GM04504 (cell line): ENCODE data around the gene SLC13A3.

Experiments used
- DNase-seq: peaks from one replicate; pipeline ENCODE4 v3.0.0-alpha.2; 2012; ENCODE audit warnings: low read depth

The SLC13A3 gene

DNA sequence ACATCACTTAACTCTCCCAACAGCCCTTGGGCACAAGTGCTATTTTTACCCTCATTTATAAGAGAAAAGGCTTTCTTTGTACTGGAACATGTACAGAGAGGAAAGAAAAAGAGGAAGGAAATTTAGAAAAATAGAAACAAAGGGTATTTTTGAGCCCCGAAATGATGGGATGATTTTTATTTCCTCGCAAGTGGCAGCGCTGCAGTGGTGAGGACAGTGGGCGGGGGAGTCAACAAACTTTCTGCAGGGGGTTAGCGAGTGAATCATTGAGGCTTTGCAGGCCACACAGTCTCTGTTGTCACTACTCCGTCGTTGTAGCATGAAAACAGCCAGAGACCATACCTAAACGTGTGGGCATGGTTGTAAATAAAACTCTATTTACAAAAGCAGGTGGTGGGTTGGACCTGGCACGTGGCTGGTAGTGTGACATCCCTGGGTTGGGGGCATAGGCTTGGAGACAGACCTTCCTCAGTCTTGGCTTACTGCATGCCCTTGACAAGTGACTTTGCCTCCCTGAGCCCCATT, 75.3 kb downstream of the SLC13A3 start:
- DNase-seq = no peak

GRCh38 chr20:46575394-46575793, 75.9 kb downstream of the SLC13A3 start:
- no peak for DNase-seq

GRCh38 chr20:46573788-46574584, 77.3 kb downstream of the SLC13A3 start:
- no peak for DNase-seq

DNA sequence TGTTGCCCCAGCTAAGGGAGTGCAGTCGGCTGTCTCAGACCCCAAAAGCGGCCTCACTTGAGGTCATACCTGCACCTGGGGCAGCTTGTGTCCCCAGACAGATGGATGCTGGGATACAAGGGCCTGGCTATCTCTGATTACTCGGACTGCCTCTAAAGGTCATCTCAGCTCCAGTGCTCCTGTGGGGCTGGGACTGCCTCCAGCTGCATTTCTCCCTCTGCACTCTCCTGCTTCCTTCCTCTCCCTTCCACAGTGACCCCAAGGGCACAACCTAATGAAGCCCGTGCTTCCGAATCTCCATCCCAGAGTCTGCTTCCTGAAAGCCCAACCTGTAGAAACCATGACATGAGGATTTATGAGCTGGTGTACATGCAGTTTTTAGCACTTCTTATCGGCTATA, 78.0 kb downstream of the SLC13A3 start:
- DNase-seq = no peak

GRCh38 chr20:46572790-46573189, 78.5 kb downstream of the SLC13A3 start:
- no peak for DNase-seq

- no peak for DNase-seq
Measured at GRCh38 chr20:46572153-46572552, 79.1 kb downstream of the SLC13A3 start.

- DNase-seq = no peak
Measured at GRCh38 chr20:46571418-46571817, 79.8 kb downstream of the SLC13A3 start.

DNA sequence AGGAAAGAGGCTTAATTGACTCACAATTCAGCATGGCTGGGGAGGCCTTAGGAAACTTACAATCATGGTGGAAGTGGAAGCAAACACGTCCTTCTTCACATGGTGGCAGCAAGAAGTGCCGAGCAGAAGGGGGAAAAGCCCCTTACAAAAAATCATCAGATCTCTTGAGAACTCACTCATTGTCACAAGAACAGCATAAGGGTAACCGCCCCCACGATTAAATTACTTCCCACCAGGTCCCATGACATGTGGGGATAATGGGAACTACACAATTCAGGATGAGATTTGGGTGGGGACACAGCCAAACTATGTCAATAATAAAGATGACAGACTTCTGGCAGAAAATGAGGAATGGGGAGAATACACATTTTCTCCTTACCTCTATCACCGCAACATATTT, 80.3 kb downstream of the SLC13A3 start:
- DNase-seq = no peak

- DNase-seq = no peak
Measured at GRCh38 chr20:46569961-46570360, 81.3 kb downstream of the SLC13A3 start.

- DNase-seq = peak; percentile 32
Measured at GRCh38 chr20:46568570-46569129, 82.6 kb downstream of the SLC13A3 start.

DNA sequence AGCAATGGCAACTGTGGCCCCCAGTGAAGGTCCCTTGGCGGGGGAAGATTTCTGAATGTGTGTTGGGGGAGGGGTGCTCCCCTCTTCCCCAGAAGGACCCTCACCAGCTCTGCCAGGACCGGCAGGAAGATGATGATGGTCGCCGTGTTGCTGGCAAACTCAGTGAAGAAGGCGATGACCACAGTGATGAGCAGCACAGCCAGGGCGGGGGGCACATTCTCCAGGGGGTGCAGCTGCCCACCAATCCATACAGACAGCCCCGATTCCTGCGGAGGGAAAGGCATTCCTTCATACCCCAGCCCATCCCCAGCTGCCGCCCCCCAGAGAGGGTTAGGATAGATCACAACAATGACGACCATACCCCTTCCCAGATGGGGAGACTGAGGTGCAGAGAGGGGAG, 85.1 kb downstream of the SLC13A3 start:
- DNase-seq = no peak

DNA sequence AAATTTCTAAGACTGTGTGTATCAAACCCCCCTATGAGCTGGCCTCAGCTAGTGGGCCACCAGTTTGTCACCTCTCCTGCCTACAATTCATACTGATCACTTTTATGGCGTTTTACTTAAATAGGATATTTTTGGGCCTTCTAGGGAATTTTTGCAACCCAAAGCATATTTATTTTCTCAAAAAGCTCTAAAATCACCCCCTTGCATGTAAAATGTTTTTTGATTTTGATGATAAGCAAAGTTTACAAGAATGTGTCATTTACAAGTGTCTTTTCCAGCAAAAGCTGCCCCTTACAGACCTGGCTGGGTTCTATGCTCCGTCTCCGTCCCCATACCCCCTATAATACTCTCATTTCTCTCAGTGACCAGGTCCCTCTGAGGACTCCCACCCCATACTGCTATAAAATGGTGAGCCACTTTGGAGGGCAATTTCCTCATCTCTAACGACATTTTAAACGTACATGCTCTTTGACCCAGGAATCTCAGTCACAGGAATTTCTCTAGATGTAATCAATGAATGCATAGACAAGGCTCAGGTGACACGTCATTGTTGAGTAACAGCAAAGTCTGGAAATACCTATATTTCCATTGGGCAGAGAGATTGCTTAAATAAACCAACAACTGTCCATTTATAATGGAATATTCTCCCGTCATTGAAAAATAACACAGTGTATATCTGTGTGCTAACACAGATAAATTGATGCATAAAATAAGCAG, 86.9 kb downstream of the SLC13A3 start:
- no peak for DNase-seq

GRCh38 chr20:46563860-46564221, 87.4 kb downstream of the SLC13A3 start:
- no peak for DNase-seq

DNA sequence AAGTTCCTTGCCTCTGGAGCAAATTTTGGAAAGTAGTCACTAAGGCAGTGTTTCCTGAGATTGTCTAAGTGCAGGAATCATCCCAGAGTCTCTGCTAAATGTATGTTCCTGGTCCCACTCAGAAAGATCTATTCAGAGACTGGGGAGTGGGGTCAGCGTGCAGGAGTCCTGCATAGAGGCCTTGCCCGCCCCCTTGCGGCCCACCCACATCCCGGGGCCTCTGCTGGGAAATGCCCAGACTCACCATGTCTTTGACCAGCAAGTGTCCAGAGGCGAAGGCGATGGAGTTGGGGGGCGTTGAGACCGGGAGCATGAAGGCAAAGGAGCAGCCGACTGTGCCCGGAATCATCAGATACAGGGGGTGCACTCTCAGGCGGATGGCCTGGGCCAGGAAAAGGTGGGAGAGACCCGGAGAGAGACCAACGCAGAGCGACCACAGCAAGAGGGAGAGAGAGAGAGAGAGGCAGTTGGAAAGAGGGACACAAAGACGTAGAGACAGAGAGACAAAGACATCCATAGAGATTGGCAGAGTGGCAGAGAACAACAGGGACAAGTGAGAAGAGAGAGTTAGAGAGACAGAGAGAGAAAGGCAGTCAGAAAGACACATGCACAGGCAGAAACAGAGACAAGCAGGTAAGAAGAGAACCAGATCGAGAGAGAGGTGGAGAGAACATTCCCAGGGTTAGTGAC, 87.9 kb downstream of the SLC13A3 start:
- no peak for DNase-seq

DNA sequence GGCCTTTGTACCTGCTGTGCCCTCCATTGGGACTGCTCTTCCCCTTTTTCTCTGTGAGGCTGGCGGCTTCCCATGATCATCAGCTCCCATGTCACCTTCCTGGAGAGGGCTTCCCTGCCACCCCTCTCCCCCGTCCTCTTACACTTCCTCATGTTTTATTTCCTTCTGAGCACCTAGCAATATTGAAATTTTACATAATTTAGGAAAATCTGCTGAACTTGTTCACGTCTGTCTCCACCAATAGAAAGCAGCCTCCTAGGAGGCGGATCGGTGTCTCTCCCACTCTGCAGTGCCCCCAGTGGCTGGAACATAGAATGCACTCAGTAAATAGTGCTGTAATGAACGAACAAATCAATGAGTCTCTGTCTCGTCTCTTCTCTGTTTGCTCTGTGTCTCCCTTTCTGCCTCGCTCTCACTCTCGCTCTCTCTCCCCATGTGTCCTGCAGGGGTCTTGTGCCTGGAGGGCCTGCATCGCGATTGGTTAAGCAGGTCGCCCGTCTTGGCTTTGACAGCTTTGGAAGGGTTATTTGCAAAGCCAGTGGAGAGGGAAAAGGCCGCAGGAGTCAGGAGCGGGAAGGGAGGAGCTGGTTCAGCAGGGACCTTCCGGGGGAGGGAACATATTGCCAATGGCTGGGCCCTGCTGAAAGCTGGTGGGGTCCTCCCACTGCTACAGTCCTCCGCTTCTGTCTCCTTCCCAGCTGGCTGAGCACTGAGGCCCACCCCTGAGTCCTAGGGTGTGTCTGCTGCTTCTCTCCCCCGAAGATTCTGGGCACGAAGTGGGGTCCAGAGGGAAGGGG, 88.7 kb downstream of the SLC13A3 start:
- peak; percentile 27 for DNase-seq

DNA sequence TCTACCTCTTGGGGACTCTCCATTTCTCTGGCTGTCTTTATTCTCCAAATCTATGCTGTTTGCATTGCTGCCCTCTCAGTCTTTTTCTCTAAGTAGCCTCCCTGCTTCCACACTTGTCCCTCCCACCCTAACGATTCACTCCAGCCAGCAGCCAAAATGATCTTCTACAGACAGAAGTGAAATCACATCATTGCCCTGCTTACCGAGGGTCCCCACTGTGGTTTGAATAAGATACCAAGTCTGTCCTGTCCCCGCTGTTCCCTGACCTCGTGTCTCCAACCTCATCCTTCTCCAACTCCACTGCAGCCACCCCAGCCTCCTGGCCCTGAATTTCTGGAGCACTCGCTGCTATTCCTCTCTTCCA, 89.3 kb downstream of the SLC13A3 start:
- no peak for DNase-seq

DNA sequence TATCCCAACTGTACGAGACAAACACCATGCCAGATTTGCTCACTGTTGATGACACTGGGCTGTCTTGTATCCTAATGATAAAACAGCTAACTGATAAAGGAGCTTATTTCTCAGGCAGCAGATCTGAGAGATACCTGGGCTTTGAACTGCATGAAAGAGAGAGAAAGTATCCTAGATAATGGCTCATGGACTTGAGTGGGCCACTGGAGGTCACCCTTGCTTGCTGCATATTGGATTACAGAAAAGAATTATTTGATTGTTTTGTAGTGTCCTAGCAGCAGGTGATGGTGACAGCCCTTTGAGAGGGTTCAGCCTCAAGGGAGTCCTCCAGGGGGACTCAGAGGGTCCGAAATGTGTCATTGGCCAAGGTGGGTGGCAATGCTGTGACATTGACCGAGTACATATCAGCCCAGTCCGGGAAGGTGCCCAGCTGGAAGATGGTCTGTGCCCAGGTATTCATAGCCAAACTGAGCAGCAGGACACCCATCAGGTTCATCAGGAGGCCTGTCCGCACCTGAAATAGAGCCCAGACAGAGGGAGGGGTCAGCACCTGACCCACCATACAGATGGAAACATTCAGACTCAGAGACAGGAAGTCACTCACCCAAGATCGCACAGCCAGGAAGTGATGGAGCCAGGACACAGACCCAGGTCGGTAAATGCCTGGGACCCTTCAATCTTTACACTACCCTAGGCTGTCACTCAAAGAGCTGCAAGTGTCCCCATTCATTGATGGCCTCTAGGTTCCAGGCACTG, 91.4 kb downstream of the SLC13A3 start:
- DNase-seq = no peak

- DNase-seq = no peak
Measured at GRCh38 chr20:46559001-46559400, 92.3 kb downstream of the SLC13A3 start.

DNA sequence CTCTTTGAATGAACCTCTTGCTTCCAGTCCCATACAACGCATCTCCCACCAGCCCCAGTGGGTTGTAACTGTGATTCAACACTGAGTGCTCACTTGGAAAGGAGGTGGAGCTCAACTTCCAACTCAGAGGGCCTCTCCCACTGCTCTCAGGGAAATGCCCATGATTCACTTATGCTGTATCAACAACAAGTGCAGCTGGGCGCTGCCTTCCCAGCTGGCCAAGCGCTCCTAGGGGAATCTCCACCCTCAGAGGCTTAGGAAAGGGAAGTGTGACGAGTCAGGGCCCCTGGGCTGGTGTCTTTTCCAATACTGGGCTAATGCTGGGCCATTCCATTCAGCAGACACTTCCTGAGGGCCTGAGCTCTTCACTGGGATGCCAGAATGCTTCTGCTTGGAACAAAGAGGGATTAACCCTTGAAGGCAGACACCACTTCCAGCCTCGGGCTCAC, 92.7 kb downstream of the SLC13A3 start:
- DNase-seq = peak; percentile 46

DNA sequence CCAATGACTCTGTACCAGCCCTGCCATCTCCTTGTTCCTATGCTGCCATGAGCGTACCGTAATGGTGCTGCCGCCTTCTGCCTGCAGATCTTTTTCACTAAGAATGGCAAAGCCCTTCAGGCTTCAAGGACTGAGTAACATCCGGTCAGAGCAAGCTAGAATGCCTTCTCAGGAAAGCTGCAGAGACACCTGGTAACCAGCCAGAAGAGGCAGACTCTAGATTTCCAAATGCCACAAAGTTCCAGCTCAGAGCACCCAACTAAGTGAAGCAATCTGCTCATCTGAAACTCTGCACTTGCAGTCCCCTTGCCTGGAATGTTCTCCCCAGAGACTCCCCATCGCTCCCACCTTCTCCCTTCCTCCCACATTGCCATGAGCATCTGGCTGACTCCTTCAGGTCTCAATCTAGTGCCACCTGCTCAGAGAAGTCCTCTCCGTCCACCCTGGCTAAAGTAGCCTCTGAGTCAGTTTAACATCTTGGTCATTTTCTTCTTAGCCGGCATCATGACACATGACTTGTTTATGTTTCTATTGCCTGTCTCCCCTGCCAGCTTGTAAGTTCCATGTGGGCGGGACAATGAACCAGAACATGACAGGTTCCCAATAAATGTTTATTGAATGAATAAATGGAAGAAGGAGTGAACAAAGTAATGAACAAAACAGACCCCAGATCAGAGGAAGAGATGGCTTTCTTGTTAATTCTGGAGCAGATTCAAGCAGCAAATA, 93.9 kb downstream of the SLC13A3 start:
- peak; percentile 66 for DNase-seq
